Dermis microvascular lymphatic vessel endothelial cell (primary cell): ENCODE data around the gene ACP2. TPM values are rescaled to one million over a fixed set of nuclear protein-coding genes. Genes with fewer than 3 reads are reported as not detected.
A peak's percentile ranks its signal among the peaks of the same experiment; 100 is the strongest.

Experiments
- DNase-seq, 2 donors: peaks; one replicate each; pipeline versions ENCODE4 v3.0.0 to v3.0.0-alpha.2; 2010; ENCODE audit warnings: low read depth in 2 of 2
- total RNA-seq: library from RNA; depleted of rRNA; stranded (reverse); fragments of >200 nt; gene quantifications from 2 replicates; pipeline ENCODE4 v1.2.1, GENCODE V29; 2014

The ACP2 gene
- total RNA-seq, 1 donor from 2014 or later, result 23.2 TPM

GRCh38 chr11:47269002-47269828 is 20.6 kb upstream of the ACP2 start:
- peak; percentile 76 to 92 for DNase-seq

- no peak for DNase-seq
These were observed 19.9 kb upstream of the ACP2 start for GRCh38 chr11:47268448-47269001.

- no peak for DNase-seq
These were observed 19.3 kb upstream of the ACP2 start for GRCh38 chr11:47267876-47268275.

- DNase-seq, result no peak
These were observed 15.9 kb upstream of the ACP2 start for GRCh38 chr11:47264521-47264920.

- no peak for DNase-seq
These were observed 15.5 kb upstream of the ACP2 start for GRCh38 chr11:47264119-47264518.

GRCh38 chr11:47261291-47261800 is 12.7 kb upstream of the ACP2 start:
- no peak for DNase-seq

- no peak for DNase-seq
These were observed 11.8 kb upstream of the ACP2 start for GRCh38 chr11:47260366-47260765.

GRCh38 chr11:47259232-47259977 is 10.8 kb upstream of the ACP2 start:
- DNase-seq, result peak in 1 of 2 donors; percentile 62

- no peak for DNase-seq
These were observed 9.8 kb upstream of the ACP2 start for GRCh38 chr11:47258317-47258902.

GRCh38 chr11:47257517-47258316 is 9.1 kb upstream of the ACP2 start, which contains the start of gene NR1H3:
Gene NR1H3 (plus strand): TSS chr11:47257996. CDS start chr11:47259217, 1,221 bp downstream.
- DNase-seq, result peak in 1 of 2 donors; percentile 47

GRCh38 chr11:47257177-47257516 is 8.5 kb upstream of the ACP2 start:
- DNase-seq, result no peak

GRCh38 chr11:47256374-47256773 is 7.8 kb upstream of the ACP2 start:
- no peak for DNase-seq

GRCh38 chr11:47254386-47254785 is 5.8 kb upstream of the ACP2 start:
- DNase-seq, result peak in 1 of 2 donors; percentile 48

GRCh38 chr11:47253660-47254059 is 5.0 kb upstream of the ACP2 start:
- no peak for DNase-seq

GRCh38 chr11:47251751-47252150 is 3.1 kb upstream of the ACP2 start:
- DNase-seq, result no peak

GRCh38 chr11:47249378-47249715 is 733 bp upstream of the ACP2 start:
- no peak for DNase-seq

GRCh38 chr11:47248304-47248663 is 330 bp downstream of the ACP2 start:
- peak in 1 of 2 donors; percentile 29 for DNase-seq

GRCh38 chr11:47247502-47247901 is 1.1 kb downstream of the ACP2 start:
- DNase-seq, result no peak

GRCh38 chr11:47245611-47246357 is 2.8 kb downstream of the ACP2 start:
- DNase-seq, result no peak
